GM18499 (cell line): ENCODE data around the gene PRPF40B.
"Not testable (repeated sequence)": the region's sequence is repeated elsewhere in the genome, so short reads cannot be mapped to it uniquely, and the experiment has no call there.

ENCODE experiments used
- ATAC-seq: cut with Tn5 transposase; IDR thresholded peaks from one replicate; pipeline ENCODE4 v1.9.1; 2021; ENCODE audit warnings: moderate number of reproducible peaks; ENCODE audit not compliant: insufficient read depth, unreplicated experiment

PRPF40B gene

DNA sequence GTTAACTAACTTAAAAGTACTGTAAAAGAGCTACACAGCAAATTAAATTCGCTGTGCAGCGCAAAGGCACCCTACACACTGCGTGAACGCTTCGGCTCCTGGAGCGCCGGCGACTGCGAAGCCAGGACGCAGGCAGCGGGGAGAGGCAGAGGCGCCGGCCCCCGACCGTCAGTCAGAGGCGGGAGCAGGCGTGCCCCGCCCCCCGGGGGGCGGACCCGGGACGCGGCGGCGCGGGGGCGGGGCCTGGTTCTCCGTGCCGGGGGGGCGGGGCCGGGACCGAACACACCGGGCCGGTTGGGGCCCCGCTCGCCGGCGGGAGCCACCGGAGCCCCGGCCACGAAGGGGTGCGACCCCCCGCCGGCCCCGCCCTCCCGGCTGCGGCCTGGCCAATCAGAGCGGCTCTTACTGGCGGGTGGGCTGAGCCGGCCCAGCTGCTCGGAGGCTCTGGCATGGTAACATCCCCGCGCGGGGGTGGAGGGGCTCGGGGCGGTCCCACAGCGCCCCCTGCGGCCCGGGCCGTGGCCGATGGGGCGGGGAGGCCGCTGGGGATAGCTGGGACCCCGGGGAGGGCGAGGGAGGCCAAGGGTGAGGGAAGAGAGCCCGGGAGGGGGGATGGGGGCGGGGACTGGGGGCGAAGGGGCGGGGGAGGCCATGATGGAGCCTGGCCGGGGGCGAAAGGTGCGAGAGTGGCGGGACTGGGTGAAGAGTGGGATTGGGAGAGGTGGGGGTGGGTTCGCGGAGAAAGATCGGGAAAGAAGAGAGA, at the start of gene PRPF40B:
PRPF40B (plus strand) TSS at position 420 of the 763 bp plus-strand sequence; CDS start at position 450, 30 bp downstream.
- no peak for ATAC-seq

DNA sequence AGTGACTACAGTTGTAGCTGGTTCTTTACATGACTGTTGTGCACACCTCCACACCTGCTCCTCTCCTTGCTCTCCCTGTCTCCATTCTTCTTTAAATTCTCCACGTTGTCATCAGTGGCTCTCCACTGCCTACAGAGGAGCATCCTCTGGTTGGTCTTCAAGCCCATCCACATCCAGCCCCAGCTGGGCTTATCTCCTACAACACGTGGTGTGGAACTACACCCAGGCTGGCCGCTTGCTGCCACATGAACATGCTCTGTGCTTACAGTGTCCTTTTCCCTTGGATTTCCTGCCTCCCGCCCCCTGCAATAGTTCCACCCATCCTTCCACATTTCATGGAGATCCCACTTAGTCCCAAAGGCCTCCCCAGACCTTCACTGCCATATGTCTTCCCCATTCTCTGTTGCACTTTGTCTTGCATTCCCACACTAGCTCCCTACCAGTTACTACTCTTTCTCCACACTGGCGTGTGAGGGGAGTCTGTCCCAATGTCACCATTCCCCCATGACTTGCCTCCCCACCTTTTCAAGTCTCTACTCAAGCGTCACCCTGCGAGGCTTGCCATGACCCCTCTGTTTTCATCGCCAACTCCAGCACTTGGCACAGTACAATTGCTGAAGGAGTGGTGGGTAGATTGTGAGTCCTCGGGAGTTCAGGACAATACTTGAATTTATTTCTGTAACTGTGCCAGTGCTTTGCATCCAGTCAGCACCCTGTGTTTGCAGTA, 45.6 kb upstream of the PRPF40B start:
- ATAC-seq, result no peak

DNA sequence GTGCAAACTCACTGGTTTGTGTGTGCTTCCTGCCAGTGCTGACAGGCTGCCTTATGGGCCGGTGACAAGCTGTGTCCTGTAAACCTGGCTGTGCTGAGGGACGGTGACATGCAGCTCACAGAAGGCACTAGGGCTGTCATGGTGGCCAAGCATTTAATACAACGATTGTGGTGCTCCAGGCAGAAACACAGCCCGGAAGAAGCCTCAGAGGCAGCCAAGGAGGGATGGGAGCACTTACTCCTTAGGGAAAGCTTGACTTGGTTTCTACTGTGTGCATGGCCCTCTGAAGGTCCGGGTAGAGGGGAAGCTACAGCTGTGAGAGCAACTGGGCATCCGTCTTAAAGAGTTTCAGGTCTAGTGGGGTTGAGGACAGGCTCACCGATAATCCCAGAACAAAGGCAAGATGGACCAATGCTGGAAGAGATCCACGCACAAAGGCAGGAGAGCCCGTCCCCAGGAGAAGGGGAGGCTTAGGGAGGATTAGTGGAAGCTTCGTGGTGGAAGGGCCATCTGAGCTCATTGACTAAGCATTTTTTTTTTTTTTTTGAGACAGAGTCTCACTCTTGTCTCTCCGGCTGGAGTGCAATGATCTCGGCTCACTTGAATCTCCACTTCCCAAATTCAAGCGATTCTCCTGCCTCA, 44.8 kb upstream of the PRPF40B start:
- ATAC-seq, result no peak

DNA sequence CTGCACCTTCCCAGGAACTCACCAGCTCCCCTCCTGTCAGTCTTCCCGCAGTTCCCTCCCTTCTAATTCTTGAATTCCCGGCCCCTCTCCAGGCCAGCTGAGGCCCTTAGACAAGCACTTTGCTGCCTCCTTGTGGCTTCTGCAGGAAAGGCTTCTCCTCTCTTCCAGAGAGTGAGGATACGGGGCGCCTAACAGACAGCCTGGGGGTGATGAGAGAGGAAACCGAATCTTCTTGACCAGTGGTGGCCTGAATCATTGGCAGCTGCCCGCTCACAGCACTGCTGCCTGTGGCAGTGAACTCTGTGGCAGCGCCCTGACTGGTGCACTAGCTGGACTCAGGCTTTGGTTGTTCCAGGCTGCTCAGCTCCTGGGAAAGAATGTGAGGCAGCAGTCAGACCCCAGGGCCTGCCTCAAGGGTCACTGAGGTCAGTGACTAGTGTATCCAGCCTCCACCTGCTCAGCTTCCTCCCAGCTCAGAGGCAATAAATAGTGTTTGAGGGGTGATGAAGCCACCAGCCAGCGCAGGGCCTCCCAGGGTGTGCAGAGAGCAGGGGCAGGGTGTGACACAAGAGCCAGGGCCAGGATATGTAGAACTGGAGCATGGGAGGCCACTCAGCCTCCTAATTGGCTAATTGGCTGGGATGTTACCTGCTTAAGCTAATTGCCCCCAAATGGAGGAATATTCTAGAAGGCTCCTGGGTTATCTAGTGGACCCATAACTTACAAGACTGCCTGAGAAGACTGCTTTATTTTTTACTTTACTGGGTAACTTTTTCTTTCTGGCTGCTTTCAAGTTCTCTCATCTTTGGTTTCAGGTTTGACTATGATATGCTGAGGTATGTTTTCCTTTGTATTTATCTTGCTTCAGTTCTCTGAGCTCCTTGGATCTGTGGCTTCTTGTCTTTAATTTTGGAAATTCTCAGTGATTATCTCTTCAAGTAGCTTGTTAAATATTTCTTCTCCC, 42.5 kb upstream of the PRPF40B start:
- ATAC-seq, result no peak

DNA sequence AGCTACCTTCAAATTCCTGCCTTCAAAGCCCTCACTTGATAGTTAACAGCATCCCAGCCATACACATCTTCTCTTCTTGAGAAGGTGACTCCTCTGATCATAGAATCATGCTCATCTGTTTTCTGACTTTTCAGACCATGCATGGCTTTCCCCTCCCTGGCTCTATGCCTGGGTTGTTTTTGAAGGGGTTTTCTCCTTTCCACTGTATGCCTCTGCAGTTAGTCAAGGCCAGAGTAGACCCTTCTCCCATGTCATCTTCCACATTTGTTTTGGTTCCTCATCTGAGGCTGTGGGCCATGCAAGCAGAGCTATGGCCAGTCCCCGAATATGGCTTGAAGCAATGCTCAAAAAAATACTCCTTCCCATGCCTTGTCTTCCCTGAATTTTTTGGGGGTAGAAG, 41.2 kb upstream of the PRPF40B start:
- ATAC-seq, result no peak

DNA sequence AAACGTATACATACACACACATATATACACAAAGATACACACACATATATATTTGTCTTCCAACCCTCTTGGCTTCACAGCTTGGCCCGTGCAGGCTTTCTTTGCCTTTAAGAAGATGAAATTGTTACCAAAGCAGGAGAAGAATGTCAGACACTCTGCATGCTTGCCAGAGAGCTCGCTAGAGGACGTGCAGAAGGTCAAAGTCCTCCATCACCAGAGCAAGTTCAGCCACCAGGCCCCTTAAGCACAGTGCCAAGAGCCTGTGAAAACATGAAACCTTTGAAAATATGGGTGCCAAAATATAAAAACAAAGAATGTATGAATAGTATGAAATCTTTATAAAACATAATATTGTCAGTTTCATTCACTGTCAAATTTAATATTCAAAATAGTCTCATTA, 40.5 kb upstream of the PRPF40B start:
- no peak for ATAC-seq

DNA sequence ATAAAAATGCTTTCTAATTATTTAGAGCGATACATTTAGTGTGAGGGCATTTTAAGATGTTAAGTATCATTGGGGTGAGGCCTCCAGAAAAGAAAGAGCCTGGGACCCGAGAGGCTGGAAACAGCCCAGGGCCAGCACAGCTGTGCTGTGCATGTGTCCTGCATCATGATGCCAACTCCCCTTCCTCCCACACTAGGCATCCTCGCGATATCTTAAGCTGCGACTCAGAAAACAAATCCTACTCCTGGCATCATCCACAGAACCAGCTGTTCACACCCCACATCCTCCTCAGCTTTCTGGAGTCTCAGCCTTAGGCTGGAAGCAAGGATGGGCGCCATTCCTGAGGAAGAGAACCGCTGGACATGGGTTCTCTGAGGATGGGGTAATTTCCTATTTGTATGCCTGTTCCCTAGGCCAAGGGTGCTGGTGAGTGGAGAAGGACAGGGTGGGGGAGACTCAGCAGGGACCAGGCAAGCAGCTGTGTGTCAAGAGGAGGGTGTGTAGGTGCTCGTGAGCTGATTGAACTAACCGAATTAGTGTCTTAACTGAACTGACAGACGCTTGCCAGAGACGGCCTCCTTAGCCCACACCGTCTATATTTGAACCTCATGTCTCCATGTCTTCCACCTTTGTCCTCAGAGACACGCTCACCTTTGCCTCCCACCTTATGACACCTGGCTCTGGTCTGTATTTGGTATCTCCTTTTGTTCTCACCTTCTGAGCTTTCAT, 39.8 kb upstream of the PRPF40B start:
- no peak for ATAC-seq

DNA sequence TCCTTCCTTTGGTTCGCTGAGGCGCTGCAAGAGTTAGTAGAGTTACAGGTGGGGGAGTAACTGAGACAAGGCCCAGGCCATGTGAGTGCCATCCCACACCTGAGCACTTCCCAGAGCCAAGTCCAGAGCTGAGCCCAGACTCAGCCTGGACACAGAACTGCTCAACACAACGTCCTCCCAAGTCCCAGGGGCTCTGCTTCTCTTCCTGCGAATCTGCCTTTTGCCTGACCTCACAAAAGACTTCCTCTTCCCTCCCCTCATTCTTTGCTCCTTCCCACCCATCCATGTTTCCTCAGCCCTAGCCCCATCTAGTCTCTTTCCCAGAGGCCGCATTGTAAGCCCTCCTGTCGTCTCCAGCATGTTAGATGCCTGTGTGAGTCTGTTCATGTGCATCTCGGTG, 38.8 kb upstream of the PRPF40B start:
- ATAC-seq, result no peak

DNA sequence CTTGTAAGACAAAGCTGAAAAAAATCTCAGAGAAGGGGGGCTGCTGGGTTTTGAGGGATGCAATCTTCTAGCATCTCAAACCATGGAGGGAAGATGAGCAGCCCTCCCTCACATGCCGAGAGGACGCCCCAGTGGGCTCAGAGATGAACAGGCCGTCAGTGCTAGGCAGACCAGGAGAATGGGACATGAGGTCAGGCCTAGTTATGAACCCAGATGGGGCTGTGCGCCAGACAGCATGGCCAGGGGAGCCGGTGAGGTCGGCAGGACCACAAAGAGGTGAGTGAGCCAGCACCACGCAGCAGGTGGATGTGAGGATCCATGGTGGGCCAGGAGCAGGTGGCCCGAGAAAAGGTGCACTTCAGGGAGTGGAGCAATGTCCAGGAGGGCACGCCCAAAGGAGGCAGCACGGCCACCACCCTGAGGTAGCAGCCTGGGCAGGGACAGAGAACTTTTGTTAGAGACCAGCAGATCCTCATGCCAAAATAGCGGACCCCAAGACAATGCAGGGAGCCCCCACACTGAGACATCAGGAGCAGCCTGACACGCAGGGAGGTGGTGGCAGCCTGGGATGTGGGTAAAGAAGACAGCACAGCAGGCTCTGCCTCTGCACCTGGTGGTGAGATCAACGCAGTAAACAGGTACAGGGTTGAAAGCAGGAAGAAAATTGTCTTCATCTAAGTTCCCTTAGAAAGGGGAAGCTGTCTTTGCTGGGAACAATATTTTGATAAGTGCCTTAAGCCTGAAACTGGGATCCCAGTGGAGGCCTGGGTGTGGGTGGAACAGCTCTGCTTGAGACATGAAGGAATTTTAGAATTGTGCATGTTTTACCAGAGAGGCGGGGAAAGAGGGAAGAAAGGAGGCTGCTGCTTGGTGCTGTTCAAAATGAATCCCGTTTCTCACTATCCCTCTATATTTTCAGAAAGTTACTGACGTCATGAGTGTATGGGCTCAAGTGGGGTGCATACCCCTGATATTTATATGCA, 37.6 kb upstream of the PRPF40B start:
- ATAC-seq, result no peak

DNA sequence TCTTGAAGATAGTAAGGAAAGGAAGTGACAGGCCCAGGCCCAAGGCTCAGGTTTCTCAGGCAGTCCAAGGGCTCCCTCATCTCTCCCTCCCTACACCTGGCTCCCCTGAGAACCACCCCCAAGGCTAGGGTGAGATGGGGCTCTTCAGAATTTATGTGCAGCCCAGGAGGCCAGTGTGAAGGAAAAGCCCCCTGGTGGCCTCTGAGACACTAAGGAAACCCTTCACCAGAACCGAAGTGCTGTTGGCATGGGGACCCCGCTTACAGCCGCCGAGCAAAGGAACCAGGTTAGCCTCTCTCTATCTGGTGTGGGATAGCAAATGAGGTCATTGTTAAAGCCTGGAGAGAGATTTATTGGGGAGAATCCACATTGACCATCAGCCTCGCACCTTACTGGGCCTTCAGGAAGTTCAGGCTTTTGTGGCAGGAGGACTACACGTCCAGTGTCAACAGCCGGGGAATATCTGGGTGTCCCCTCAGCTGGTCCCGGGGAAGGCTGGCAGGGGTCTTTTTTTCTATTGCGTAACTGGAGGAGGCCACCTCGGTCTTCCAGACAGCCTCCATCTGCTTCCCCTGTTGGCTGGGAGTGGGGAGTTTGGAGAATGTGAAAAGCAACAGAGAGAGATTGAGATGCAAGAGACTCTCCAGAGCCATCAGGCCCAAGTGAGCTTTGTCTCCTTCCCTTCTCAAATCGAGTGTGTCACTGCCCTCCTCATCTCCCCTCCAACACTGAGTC, 36.0 kb upstream of the PRPF40B start:
- ATAC-seq, result no peak

DNA sequence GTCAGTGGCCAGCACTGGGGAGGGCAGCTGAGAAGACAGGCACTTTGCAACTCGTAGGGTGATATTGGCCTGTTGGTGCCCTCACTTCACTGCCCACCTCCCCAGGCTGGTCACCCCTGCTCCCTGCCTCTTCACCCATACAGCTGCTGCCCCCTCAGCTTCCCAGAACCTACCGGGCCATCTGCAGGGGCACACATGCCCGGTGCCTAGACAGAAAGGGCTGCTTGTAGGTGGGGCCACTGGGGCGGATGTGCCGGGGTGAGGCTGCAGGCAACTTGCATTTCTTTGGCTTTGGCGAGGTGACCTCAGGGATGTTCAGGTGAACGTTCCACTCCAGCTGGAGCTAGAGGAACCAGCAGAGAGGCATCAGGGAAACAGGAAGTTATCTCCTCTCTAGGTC, 35.1 kb upstream of the PRPF40B start:
- ATAC-seq, result no peak

DNA sequence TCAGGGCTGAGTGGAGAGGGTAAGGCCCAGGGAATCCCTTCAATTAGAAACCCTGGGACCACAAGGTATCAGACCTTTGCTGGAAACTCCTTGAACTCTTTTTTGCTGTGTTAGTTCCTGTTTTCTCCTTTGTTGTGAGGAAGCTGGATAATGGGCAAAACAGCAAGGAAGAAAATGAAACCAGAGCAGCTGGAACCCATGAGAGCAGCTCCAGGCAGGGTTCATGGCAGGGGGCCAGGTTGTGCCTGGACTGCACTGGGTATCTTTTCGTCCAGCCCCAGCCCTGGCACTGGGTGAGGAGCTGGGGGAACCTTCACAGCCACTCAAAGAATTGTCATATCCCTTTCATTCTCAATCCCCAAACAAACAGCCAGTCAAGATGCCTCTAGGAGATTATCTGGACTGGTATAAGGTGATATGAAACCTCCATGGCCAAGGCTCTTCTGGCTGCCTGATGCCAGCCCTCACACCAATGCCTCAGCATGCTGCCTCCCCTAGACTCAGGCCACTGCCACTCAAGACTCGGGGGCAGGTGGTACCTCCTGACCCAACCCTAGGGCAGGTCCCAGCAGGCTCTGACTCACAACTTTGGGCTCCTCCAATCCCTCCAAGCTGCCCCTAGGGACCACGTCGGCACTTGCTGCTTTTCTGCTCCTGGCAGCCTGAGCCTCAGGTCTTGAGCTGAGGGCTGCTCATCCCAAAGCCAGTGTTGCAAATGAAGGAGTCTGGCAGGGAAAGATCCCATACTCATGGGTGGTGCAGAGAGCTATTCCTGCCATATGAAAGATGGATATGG, 34.4 kb upstream of the PRPF40B start:
- ATAC-seq, result no peak

DNA sequence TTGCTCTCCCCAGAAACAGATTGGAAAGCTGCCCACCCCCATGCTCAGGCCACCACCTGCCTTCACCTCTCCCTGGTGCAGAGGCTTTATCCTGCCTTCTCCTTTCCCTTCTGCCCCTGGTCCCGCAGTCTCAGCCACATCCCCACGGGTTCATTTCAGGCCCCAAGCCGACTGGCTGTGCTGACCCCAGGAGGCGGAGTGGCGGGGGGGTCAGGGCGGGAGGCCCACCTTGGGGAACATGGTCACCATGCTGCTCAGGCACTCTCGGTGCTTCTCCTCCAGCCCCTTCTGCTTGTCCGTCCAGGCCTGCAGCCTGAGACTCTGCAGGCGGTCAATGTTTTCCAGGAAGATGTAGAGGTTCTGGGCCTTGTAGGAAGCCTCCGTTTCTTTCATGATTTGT, 24.8 kb upstream of the PRPF40B start:
- no peak for ATAC-seq

DNA sequence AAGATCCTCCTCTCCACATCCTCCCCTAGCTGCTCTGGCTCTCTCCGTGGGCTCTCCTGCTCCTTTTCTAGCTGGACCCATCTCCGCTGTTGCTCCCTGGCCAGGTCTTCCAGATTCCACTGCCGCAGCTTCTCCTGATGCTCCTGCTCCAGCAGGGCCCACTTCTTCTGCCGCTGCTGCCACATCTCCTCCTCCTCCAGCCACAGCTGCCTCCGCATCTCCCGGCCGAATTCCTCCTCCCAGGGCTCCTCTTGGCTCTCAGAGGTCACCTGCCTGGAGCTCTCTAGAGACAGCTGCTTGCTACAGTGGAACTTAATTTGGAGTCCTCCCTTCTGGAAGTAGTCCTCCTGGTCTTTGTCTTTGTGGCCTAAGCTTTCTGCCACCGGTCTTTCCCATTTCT, 23.4 kb upstream of the PRPF40B start:
- no peak for ATAC-seq

DNA sequence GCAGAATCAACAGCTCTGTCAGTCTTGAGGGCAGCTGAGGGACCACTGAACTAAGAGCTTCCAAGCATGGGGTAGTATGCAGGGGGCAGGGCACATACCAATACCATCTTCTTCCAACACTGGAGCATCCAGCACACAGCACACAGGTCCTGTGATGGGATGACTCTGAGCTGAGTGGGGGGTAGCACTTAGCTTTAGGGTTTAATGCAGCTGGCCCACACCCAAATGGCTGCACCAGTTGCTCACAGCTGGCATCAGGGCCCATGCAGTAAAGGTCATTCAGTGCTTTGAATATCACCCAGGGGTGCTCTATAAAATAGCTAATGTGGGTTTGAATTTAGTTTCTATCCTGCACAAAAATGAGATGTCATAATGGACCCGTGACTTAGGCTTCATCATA, 19.6 kb upstream of the PRPF40B start:
- no peak for ATAC-seq

DNA sequence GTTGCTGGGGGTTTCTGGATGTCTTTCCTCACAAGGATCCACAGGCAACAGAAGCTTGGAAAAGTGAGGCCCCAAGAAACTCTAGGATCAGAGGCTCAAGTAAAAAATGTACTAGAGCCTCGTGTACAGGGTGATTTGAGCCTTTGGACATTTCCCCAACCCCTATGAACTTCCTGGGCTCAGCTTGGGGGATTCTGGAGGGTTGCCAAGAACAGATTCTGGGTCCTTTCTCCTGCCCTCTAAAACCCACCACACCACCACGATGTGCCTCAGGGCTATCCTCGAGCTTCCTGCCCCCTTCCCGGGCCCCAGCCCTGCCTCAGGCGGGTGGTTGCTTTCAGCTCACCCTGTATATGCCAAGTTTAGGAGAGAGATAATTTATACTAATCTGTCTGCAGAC, 18.5 kb upstream of the PRPF40B start:
- ATAC-seq, result no peak

DNA sequence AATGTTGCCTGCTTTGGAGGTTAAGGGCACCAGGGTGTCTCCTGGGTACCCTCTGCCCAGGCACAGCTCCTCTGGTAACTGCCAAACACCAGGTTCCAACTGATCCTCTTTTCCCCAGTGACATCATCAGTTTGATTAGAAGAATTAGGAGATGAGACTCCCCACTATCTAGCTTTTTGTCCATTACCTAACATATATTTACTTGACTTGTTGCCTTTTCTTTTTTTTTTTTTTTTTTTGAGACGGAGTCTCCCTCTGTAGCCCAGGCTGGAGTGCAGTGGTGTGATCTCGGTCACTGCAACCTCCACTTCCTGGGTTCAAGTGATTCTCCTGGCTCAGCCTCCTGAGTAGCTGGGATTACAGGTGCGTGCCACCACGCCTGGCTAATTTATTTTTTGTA, 17.8 kb upstream of the PRPF40B start, which contains the start of gene FAM186B:
FAM186B (minus strand) TSS at position 101 of the 400 bp plus-strand sequence. CDS start 162 bp downstream, outside the sequence.
- not testable (repeated sequence) for ATAC-seq
